NCI-H774 (cell line): Measurements from ENCODE around the gene RASSF7.

ENCODE experiments used
- DNase-seq: peaks from one replicate; lab custom pipeline; 2025; lab: John Stamatoyannopoulos, UW

RASSF7 gene

GRCh38 chr11:610146-610801, 49.5 kb downstream of the RASSF7 start:
- no peak for DNase-seq

GRCh38 chr11:611001-611996, 50.5 kb downstream of the RASSF7 start:
- no peak for DNase-seq

- peak; percentile 56 for DNase-seq
Measured at GRCh38 chr11:612201-612960, 51.6 kb downstream of the RASSF7 start.

- DNase-seq, result no peak
Measured at GRCh38 chr11:612961-613300, 52.2 kb downstream of the RASSF7 start.

GRCh38 chr11:613369-613968, 52.7 kb downstream of the RASSF7 start:
- peak; percentile 27 for DNase-seq
